ENCODE results near the gene NIBAN1.

- TF ChIP-seq CTCF (IDR thresholded peaks at IDR 0.05) (no peak), POLR2A (IDR thresholded peaks at IDR 0.05) (no peak), POLR2AphosphoS5 (IDR thresholded peaks at IDR 0.05; ENCODE audit: insufficient read depth in 1 of 2, low read depth in 1 of 2) (no peak)
Observed at GRCh38 chr1:184933944-184934343, 40.4 kb downstream of the NIBAN1 start.

Measured in vagina (tissue), 2 donors.